ENCODE results near the gene SLC16A8. TPM values are rescaled to one million over a fixed set of nuclear protein-coding genes. Genes with fewer than 3 reads are reported as not detected.

SLC16A8 gene
- total and polyA plus RNA-seq, 2 of the 13 experiments (the other 11 are each of a cell fraction or from before 2014, with no cell fraction given): not detected

GRCh38 chr22:38110863-38111852 lies 27.2 kb upstream of the SLC16A8 start (continued):
- TF ChIP-seq IRX3 (CRISPR knock-in tag; IDR thresholded peaks at IDR 0.05; ENCODE audit: borderline replicate concordance, low read depth) (no peak), GTF2F1 (IDR thresholded peaks at IDR 0.05; ENCODE audit: low read length) (no peak), ZNF335 (CRISPR knock-in tag; IDR thresholded peaks at IDR 0.05) (no peak), YY1 (IDR thresholded peaks at IDR 0.05; ENCODE audit: insufficient read depth, insufficient replicate concordance, low read depth, low read length) (no peak), ZNF724P (CRISPR knock-in tag; IDR thresholded peaks at IDR 0.05; ENCODE audit: borderline replicate concordance) (no peak), ZBTB38 (CRISPR knock-in tag; IDR thresholded peaks at IDR 0.05) (no peak), ZNF224 (CRISPR knock-in tag; IDR thresholded peaks at IDR 0.05) (0 out of 2 replicates have a peak, but pooled peaks have one; percentile 10), ZNF143 (CRISPR knock-in tag; IDR thresholded peaks at IDR 0.05) (no peak), RAD21 (CRISPR knock-in tag; IDR thresholded peaks at IDR 0.05) (peak; percentile 15; the same call in 1 of the 2 replicates), ZNF292 (CRISPR knock-in tag; IDR thresholded peaks at IDR 0.05; ENCODE audit: borderline replicate concordance, low read depth) (peak; percentile 67; the same call in 1 of the 2 replicates), NR2F1 (CRISPR knock-in tag; IDR thresholded peaks at IDR 0.05) (peak; percentile 53 to 65; a peak in 2 of 4 replicates), RXRA (CRISPR knock-in tag; IDR thresholded peaks at IDR 0.05) (0 out of 2 replicates have a peak, but pooled peaks have one; percentile 4), ZNF30 (CRISPR knock-in tag; IDR thresholded peaks at IDR 0.05) (no peak), FOXP4 (CRISPR knock-in tag; IDR thresholded peaks at IDR 0.05) (peak; percentile 21; the same call in 1 of the 2 replicates), GMEB2 (CRISPR knock-in tag; IDR thresholded peaks at IDR 0.05; ENCODE audit: low read depth) (no peak), ZNF414 (CRISPR knock-in tag; IDR thresholded peaks at IDR 0.05) (peak; percentile 68; the same call in 1 of the 2 replicates), ONECUT2 (CRISPR knock-in tag; IDR thresholded peaks at IDR 0.05) (no peak)
- TF ChIP-seq, protein P1, sequence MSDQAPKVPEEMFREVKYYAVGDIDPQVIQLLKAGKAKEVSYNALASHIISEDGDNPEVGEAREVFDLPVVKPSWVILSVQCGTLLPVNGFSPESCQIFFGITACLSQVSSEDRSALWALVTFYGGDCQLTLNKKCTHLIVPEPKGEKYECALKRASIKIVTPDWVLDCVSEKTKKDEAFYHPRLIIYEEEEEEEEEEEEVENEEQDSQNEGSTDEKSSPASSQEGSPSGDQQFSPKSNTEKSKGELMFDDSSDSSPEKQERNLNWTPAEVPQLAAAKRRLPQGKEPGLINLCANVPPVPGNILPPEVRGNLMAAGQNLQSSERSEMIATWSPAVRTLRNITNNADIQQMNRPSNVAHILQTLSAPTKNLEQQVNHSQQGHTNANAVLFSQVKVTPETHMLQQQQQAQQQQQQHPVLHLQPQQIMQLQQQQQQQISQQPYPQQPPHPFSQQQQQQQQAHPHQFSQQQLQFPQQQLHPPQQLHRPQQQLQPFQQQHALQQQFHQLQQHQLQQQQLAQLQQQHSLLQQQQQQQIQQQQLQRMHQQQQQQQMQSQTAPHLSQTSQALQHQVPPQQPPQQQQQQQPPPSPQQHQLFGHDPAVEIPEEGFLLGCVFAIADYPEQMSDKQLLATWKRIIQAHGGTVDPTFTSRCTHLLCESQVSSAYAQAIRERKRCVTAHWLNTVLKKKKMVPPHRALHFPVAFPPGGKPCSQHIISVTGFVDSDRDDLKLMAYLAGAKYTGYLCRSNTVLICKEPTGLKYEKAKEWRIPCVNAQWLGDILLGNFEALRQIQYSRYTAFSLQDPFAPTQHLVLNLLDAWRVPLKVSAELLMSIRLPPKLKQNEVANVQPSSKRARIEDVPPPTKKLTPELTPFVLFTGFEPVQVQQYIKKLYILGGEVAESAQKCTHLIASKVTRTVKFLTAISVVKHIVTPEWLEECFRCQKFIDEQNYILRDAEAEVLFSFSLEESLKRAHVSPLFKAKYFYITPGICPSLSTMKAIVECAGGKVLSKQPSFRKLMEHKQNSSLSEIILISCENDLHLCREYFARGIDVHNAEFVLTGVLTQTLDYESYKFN (CRISPR knock-in tag; conservative IDR thresholded peaks at IDR 0.05): 0 out of 2 replicates have a peak, but pooled peaks have one; percentile 12
- TF ChIP-seq, protein P2, sequence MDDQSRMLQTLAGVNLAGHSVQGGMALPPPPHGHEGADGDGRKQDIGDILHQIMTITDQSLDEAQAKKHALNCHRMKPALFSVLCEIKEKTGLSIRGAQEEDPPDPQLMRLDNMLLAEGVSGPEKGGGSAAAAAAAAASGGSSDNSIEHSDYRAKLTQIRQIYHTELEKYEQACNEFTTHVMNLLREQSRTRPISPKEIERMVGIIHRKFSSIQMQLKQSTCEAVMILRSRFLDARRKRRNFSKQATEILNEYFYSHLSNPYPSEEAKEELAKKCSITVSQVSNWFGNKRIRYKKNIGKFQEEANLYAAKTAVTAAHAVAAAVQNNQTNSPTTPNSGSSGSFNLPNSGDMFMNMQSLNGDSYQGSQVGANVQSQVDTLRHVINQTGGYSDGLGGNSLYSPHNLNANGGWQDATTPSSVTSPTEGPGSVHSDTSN (CRISPR knock-in tag; IDR thresholded peaks at IDR 0.05; ENCODE audit: borderline replicate concordance): no peak
